PC-9 (cell line): Measurements from ENCODE around the gene RBMY1J. TPM values are rescaled to one million over a fixed set of nuclear protein-coding genes. Genes with fewer than 3 reads are reported as not detected.
"Not testable (repeated sequence)": the region's sequence is repeated elsewhere in the genome, so short reads cannot be mapped to it uniquely, and the experiment has no call there.

Experiments used
- Bru-seq: library from RNA; stranded (reverse); fragments of 400-500 nt; gene quantifications from one replicate; lab custom pipeline; 2021; lab: Mats Ljungman, UMichigan
- BruChase-seq, 2 experiments: library from RNA; stranded (reverse); fragments of 400-500 nt; gene quantifications; one replicate each; lab custom pipeline; 2021; lab: Mats Ljungman, UMichigan
- BruUV-seq: library from RNA; stranded (reverse); fragments of 400-500 nt; replicated peaks from 2 replicates; lab custom pipeline; 2021; lab: Mats Ljungman, UMichigan
- CTCF ChIA-PET: fragments of 300-600 bp; sonication (Branson Sonifier 250); formaldehyde crosslinking; loops from one replicate; lab custom pipeline; 2022; ENCODE audit warnings: antibody characterized with exemption; lab: Charles Lee
- POLR2A ChIA-PET: fragments of 300-600 bp; sonication (Branson Sonifier 250); formaldehyde crosslinking; loops from one replicate; lab custom pipeline; 2022; ENCODE audit warnings: antibody characterized with exemption; ENCODE audit not compliant: unreplicated experiment; lab: Charles Lee
- DNase-seq, 2 experiments: peaks; one replicate each; pipeline versions ENCODE4 v3.0.0 to v3.0.0-alpha.2; 2015 to 2022; ENCODE audit warnings: mixed read lengths in 1 of 2
- H2AFZ ChIP-seq: fragments of 200-600 bp; sonication (generic); 2 replicates; pipeline ENCODE4 v1.8.1; 2017; ENCODE audit warnings: antibody characterized with exemption
- H3F3A ChIP-seq: fragments of 200-600 bp; sonication (generic); 2 replicates; pipeline ENCODE4 v1.8.1; 2017; ENCODE audit warnings: antibody characterized with exemption, mild to moderate bottlenecking, low read depth; ENCODE audit not compliant: insufficient read depth
- H3K27ac ChIP-seq: fragments of 200-600 bp; sonication (generic); 2 replicates; pipeline ENCODE4 v1.6.1; 2016; ENCODE audit warnings: mixed run types
- H3K27me3 ChIP-seq: fragments of 200-600 bp; sonication (generic); 2 replicates; pipeline ENCODE4 v1.6.1; 2016; ENCODE audit warnings: low read depth, mixed run types; ENCODE audit not compliant: insufficient read depth
- H3K36me3 ChIP-seq: fragments of 200-600 bp; sonication (generic); 2 replicates; pipeline ENCODE4 v1.6.1; 2016; ENCODE audit warnings: low read depth, mixed run types
- H3K4me1 ChIP-seq: fragments of 200-600 bp; sonication (generic); replicated peaks from 2 replicates; pipeline ENCODE4 v1.6.1; 2016; ENCODE audit warnings: mixed run types; ENCODE audit not compliant: insufficient read depth
- H3K4me2 ChIP-seq: fragments of 200-600 bp; sonication (generic); 2 replicates; pipeline ENCODE4 v1.6.1; 2017; ENCODE audit warnings: mixed run types
- H3K4me3 ChIP-seq: fragments of 200-600 bp; sonication (generic); 2 replicates; pipeline ENCODE4 v1.6.1; 2016; ENCODE audit warnings: mixed run types
- H3K79me2 ChIP-seq: fragments of 200-600 bp; sonication (generic); 2 replicates; pipeline ENCODE4 v1.6.1; 2017; ENCODE audit warnings: low read depth, mixed run types
- H3K9me2 ChIP-seq: fragments of 200-600 bp; sonication (generic); 2 replicates; pipeline ENCODE4 v1.8.1; 2017; ENCODE audit warnings: mild to moderate bottlenecking; ENCODE audit not compliant: insufficient read depth
- H3K9me3 ChIP-seq: fragments of 200-600 bp; sonication (generic); 2 replicates; pipeline ENCODE4 v1.8.1; 2016; ENCODE audit warnings: low read depth; ENCODE audit not compliant: insufficient read depth
- H4K20me1 ChIP-seq: fragments of 200-600 bp; sonication (generic); 2 replicates; pipeline ENCODE4 v1.8.1; 2017; ENCODE audit not compliant: insufficient read depth
- EZH2 ChIP-seq: fragments of 200-600 bp; sonication (generic); IDR thresholded peaks from 2 replicates; pipeline ENCODE4 v1.8.0; 2017; ENCODE audit warnings: antibody characterized with exemption, low read depth
- intact Hi-C: fragments of 100-400 bp; cut with micrococcal nuclease; formaldehyde crosslinking; loops from one replicate; pipeline ENCODE4 v1.10.0; 2022; ENCODE audit not compliant: unreplicated experiment
- long read RNA-seq: library from polyadenylated mRNA; stranded (forward); transcript quantifications from one replicate; pipeline ENCODE4 v2.0.0, GENCODE V29; 2022
- total RNA-seq: library from RNA; stranded (reverse); gene quantifications from 2 replicates; pipeline ENCODE4 v1.2.3, GENCODE V29; 2021
- TF ChIP-seq, protein P1 (sequence below): fragments of 200-600 bp; sonication (generic); conservative IDR thresholded peaks from 2 replicates; pipeline ENCODE4 v1.6.1; 2017; ENCODE audit warnings: mixed run types, antibody characterized with exemption, mild to moderate bottlenecking, moderate library complexity

Gene RBMY1J
- total RNA-seq (not detected in 2 replicates), Bru-seq, nascent RNA (not detected), BruChase-seq, experiment 1, labeled RNA remaining after a 2-hour chase (not detected), BruChase-seq, experiment 2, labeled RNA remaining after a 6-hour chase (not detected)
- long read RNA-seq = 0 reads

DNA sequence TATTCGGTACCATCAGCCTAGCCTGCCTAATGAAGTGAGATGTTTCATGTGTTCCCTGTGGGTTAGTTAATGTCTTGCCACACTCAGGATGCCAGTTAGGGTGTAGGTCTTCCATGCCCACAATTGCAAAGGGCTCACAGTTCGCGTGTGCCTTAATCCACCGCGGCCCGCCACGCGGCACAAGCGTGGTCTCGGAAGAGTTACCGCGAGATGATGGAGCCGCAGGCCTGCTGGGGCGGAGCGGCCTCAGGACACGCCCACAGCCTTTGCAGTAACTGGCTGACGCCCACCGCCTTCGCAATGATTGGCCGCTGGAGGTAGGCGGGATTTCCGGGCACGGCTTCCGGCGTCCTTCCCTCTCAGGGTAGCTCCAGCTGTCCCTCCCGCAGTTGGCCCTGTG is at the start of gene RBMY1J:
RBMY1J (plus strand) TSS at position 301 of the 400 bp plus-strand sequence. CDS start 2,038 bp downstream, outside the sequence.
- POLR2A ChIA-PET, CTCF ChIA-PET, intact Hi-C loops, H3K79me2 ChIP-seq, DNase-seq, H3K4me2 ChIP-seq, H3K27ac ChIP-seq, H3K4me3 ChIP-seq, BruUV-seq, H3F3A ChIP-seq, H3K36me3 ChIP-seq, H2AFZ ChIP-seq, H3K27me3 ChIP-seq, H4K20me1 ChIP-seq, H3K9me3 ChIP-seq, H3K9me2 ChIP-seq, H3K4me1 ChIP-seq: not testable (repeated sequence)

DNA sequence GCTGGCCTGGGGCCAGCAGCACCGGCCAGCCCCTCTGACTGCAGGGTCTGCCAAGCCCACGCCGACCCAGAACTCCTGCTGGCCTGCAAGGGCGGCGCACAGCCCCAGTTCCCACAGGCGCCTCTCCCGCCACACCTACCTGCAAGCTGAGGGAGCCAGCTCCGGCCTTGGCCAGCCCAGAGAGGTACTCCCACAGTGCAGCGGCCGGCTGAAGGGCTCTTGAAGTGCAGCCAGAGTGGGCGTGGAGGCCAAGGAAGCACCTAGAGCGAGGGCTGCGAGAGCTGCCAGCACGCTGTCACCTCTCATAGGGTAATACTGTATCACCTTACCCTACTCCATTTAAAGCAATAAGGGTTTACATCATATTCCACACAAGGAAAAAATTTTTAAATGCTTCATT is 35.8 kb upstream of the RBMY1J start:
- DNase-seq = no peak
- Histone ChIP-seq H2AFZ (no peak overlapping the region), H3K79me2 (no peaks in the 10 kb centered on the region), H3K27me3 (no peaks in the 10 kb centered on the region), H3K36me3 (no peaks in the 10 kb centered on the region), H3K9me2 (no peaks in the 10 kb centered on the region), H3K4me3 (no peak overlapping the region), H3K9me3 (no peaks in the 10 kb centered on the region), H3F3A (no peaks in the 10 kb centered on the region), H4K20me1 (no peaks in the 10 kb centered on the region), H3K4me2 (no peak overlapping the region), H3K4me1 (no peaks in the 10 kb centered on the region), H3K27ac (no peak overlapping the region)
- POLR2A ChIA-PET = no interaction called here
- intact Hi-C loops = no loop called here
- CTCF ChIA-PET = no interaction called here
- no TSS peak for BruUV-seq
- no peak for TF ChIP-seq EZH2

DNA sequence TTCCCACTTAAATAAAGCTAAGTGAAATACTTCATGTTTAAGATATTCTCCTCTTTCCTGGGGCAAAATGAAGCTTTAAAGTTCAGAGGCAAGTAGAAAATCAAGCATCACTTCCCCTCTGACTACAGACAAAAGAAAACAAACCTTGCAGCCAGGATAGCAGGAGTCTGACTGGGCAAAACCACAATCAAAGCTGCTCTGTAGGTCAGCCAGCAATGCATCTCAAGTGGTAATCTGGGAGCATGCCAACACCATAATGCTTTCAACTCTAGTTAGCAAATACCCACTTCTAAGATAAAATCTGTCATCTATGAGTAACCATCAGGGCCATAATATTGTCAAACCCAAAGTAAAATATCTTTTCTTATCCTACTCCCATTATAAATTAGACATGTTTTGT is 32.6 kb upstream of the RBMY1J start:
- Histone ChIP-seq H4K20me1 (no peaks in the 10 kb centered on the region), H3K9me3 (no peaks in the 10 kb centered on the region), H3K4me1 (no peaks in the 10 kb centered on the region), H3K4me2 (no peak overlapping the region), H2AFZ (no peak overlapping the region), H3K27me3 (no peaks in the 10 kb centered on the region), H3F3A (no peaks in the 10 kb centered on the region), H3K9me2 (no peaks in the 10 kb centered on the region), H3K36me3 (no peaks in the 10 kb centered on the region), H3K79me2 (no peaks in the 10 kb centered on the region), H3K27ac (no peak overlapping the region), H3K4me3 (no peak overlapping the region)
- DNase-seq = no peak
- POLR2A ChIA-PET = no interaction called here
- intact Hi-C loops = no loop called here
- no peak for TF ChIP-seq EZH2
- TF ChIP-seq, protein P1, sequence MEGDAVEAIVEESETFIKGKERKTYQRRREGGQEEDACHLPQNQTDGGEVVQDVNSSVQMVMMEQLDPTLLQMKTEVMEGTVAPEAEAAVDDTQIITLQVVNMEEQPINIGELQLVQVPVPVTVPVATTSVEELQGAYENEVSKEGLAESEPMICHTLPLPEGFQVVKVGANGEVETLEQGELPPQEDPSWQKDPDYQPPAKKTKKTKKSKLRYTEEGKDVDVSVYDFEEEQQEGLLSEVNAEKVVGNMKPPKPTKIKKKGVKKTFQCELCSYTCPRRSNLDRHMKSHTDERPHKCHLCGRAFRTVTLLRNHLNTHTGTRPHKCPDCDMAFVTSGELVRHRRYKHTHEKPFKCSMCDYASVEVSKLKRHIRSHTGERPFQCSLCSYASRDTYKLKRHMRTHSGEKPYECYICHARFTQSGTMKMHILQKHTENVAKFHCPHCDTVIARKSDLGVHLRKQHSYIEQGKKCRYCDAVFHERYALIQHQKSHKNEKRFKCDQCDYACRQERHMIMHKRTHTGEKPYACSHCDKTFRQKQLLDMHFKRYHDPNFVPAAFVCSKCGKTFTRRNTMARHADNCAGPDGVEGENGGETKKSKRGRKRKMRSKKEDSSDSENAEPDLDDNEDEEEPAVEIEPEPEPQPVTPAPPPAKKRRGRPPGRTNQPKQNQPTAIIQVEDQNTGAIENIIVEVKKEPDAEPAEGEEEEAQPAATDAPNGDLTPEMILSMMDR = no peak
- BruUV-seq = no TSS peak
- CTCF ChIA-PET = no interaction called here

DNA sequence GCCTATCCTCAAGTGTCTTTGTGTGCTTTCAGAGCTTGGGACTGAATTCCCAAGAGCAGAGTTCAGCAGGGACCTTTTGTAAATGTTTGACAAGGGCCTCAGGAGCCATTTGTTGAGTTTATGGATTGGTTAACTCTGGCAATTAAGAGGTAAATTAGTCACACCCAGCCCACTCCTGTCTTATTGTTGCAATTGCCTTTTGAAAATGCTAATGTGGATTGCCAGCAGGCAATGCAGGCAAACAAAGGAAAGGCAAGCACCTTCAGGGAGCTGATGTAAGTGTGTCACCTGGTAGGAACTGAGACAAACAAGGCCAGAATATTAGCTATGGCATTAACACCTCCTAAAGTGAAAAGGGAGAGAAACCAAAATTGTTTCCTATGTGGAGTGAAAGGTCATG is 29.7 kb upstream of the RBMY1J start:
- H4K20me1 ChIP-seq = no peaks in the 10 kb centered on the region
- TF ChIP-seq, protein P1 = no peak
- TF ChIP-seq EZH2 = no peak
- BruUV-seq = no TSS peak
- no peaks in the 10 kb centered on the region for H3K79me2 ChIP-seq
- no peaks in the 10 kb centered on the region for H3K27me3 ChIP-seq
- H3K4me1 ChIP-seq = no peaks in the 10 kb centered on the region
- no peak overlapping the region for H3K4me3 ChIP-seq
- H3K36me3 ChIP-seq = no peaks in the 10 kb centered on the region
- no peak overlapping the region for H2AFZ ChIP-seq
- no peak overlapping the region for H3K27ac ChIP-seq
- ChIA-PET POLR2A (no interaction called here), CTCF (no interaction called here)
- H3K4me2 ChIP-seq = no peak overlapping the region
- DNase-seq = no peak
- no peaks in the 10 kb centered on the region for H3F3A ChIP-seq
- H3K9me2 ChIP-seq = no peaks in the 10 kb centered on the region
- intact Hi-C loops = no loop called here
- H3K9me3 ChIP-seq = no peaks in the 10 kb centered on the region

DNA sequence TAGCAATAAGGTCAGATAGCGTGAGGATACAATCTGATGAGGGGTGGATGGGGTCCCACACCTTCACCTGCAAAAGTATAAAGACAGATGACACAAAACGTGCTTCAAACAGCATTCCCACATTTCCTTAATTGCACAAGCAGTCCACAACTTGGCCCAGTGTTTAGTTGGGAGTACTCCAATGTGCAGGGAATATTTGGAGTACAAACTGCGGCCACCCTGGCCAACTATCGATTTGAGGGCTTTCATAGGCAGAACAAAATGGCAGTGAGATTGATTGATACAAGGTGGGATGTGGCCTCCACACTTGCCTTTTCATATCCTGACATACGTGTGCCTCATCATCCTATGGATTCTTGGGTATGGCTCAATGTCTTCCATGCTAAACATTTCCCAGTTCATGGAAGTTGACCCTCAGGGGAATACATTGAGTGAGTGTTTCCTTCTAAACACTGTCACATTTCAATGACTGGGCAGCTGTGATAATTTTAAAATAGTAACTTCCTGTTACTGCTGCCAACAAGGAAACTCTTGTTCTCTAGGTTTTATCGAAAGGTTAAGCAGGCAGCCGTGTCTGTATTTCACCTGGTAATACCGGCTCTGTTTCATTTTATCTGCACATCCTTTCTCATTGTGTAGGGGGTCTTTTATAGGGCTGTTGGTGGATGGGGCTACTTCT is 41.6 kb downstream of the RBMY1J start:
- BruUV-seq, H2AFZ ChIP-seq, H4K20me1 ChIP-seq, H3K36me3 ChIP-seq, H3K79me2 ChIP-seq, H3K9me3 ChIP-seq, H3K4me2 ChIP-seq, DNase-seq, H3K4me1 ChIP-seq, H3K27me3 ChIP-seq, H3K27ac ChIP-seq, H3K4me3 ChIP-seq, intact Hi-C loops, H3K9me2 ChIP-seq, CTCF ChIA-PET, POLR2A ChIA-PET, H3F3A ChIP-seq: not testable (repeated sequence)

DNA sequence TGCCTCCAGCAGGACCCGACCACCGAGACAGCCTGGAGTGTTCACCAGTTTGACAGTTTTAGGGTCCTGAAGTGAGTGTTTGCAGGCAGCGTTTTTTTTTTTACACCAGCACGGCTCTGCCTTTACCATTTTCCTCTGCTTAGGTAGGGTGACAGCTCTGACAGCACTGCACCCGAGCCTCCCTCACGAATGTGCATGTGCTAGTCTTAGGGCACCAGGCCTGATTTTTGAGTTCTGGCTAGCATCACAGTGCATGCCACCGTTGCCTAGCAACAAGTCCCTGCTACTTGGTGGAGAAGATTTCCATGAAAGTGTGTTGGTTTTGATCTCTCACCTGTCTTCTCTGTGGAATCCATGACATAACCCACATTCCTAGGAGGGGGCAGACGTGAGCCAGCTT is 52.3 kb downstream of the RBMY1J start:
- H3K36me3 ChIP-seq, H3K9me3 ChIP-seq, H3F3A ChIP-seq, intact Hi-C loops, BruUV-seq, H3K9me2 ChIP-seq, H3K4me3 ChIP-seq, H3K4me2 ChIP-seq, CTCF ChIA-PET, H3K27me3 ChIP-seq, H4K20me1 ChIP-seq, DNase-seq, H2AFZ ChIP-seq, POLR2A ChIA-PET, H3K4me1 ChIP-seq, H3K27ac ChIP-seq, H3K79me2 ChIP-seq: not testable (repeated sequence)
